Left lung (tissue), 10 donors: ENCODE results near the gene CACNA1C. TPM values are rescaled to one million over a fixed set of nuclear protein-coding genes. Genes with fewer than 3 reads are reported as not detected.

ENCODE experiments used
- ATAC-seq: fragments of 200-7000 bp; cut with Tn5 transposase; one replicate; pipeline ENCODE4 v1.9.1; 2020; ENCODE audit warnings: moderate library complexity
- DNase-seq, 4 donors: peaks; one replicate each; pipeline ENCODE4 v3.0.0-alpha.2; 2013 to 2020
- H3K27ac ChIP-seq, 2 donors: fragments of 200-600 bp; sonication (generic) in 1 of 2; one replicate each; pipeline versions ENCODE4 v1.5.0 to v1.8.0; 2020 to 2021
- H3K27me3 ChIP-seq, 2 donors: fragments of 200-600 bp; sonication (generic) in 1 of 2; one replicate each; pipeline versions ENCODE4 v1.5.0 to v1.8.0; 2020 to 2021
- H3K36me3 ChIP-seq, 2 donors: fragments of 200-600 bp; sonication (generic) in 1 of 2; one replicate each; pipeline versions ENCODE4 v1.5.0 to v1.8.0; 2020 to 2021
- H3K4me1 ChIP-seq, 2 donors: fragments of 200-600 bp; one replicate each; pipeline ENCODE4 v1.8.0; 2021
- H3K4me3 ChIP-seq, 2 donors: fragments of 200-600 bp; sonication (generic) in 1 of 2; one replicate each; pipeline versions ENCODE4 v1.5.0 to v1.8.0; 2020 to 2021; ENCODE audit warnings: mild to moderate bottlenecking in 1 of 2
- H3K9me3 ChIP-seq, 2 donors: fragments of 200-600 bp; sonication (generic) in 1 of 2; one replicate each; pipeline versions ENCODE4 v1.5.0 to v1.8.0; 2020 to 2021
- CTCF ChIP-seq, 2 donors: fragments of 200-600 bp; sonication (generic) in 1 of 2; IDR thresholded peaks; one replicate each; pipeline versions ENCODE4 v1.5.0 to v1.8.0; 2021; ENCODE audit warnings: antibody characterized with exemption in 2 of 2
- intact Hi-C, 2 donors: fragments of 100-400 bp; cut with DNase I; formaldehyde crosslinking; loops; one replicate each; pipeline versions ENCODE4 v1.11.2 to v1.14.2; 2022
- polyA plus RNA-seq, 6 donors: library from polyadenylated mRNA; unstranded; fragments of 120-200 nt; gene quantifications; one replicate each; pipeline ENCODE4 v1.2.1, GENCODE V29; 2013; ENCODE audit not compliant: insufficient read length in 6 of 6
- total RNA-seq, 2 donors: library from RNA; stranded (reverse); fragmentation: NEBNext Ultra II Directional; extraction: Animal tissue kit (Norgen Biotek cat#: 25700); gene quantifications; one replicate each; pipeline ENCODE4 v1.2.1, GENCODE V29; 2021
- donor health status: DM: no; HTN: yes; CAD: no.
- donor health status: DM: no; HTN: no; CAD: no.

The CACNA1C gene
- total and polyA plus RNA-seq, 8 donors: 11.9 to 21.9 (median 14.2) TPM

- Histone ChIP-seq H3K27ac (no peak overlapping the region), H3K9me3 (peaks cover 0 to 1% of the 10 kb centered on the region in 2 donors), H3K4me1 (peaks cover 5 to 23% of the 10 kb centered on the region in 2 donors), H3K4me3 (no peak overlapping the region), H3K36me3 (no peaks in the 10 kb centered on the region), H3K27me3 (no peaks in the 10 kb centered on the region)
- DNase-seq (no peak), ATAC-seq (no peak)
- intact Hi-C loops: no loop called here
- TF ChIP-seq CTCF (IDR thresholded peaks at IDR 0.05): no peak
Measured at GRCh38 chr12:2256453-2256852, 203.7 kb downstream of the CACNA1C start.

GRCh38 chr12:2256915-2257314, 204.1 kb downstream of the CACNA1C start:
- ATAC-seq (no peak), DNase-seq (no peak)
- peaks cover 0 to 1% of the 10 kb centered on the region in 2 donors for H3K9me3 ChIP-seq
- intact Hi-C loops: no loop called here
- no peak overlapping the region for H3K4me3 ChIP-seq
- no peak for TF ChIP-seq CTCF (IDR thresholded peaks at IDR 0.05)
- no peak overlapping the region for H3K27ac ChIP-seq
- H3K4me1 ChIP-seq: peaks cover 5 to 23% of the 10 kb centered on the region in 2 donors
- H3K27me3 ChIP-seq: no peaks in the 10 kb centered on the region
- no peaks in the 10 kb centered on the region for H3K36me3 ChIP-seq

GRCh38 chr12:2258025-2258424, 205.2 kb downstream of the CACNA1C start:
- no peaks in the 10 kb centered on the region for H3K27me3 ChIP-seq
- peaks cover 0 to 1% of the 10 kb centered on the region in 2 donors for H3K9me3 ChIP-seq
- ATAC-seq (no peak), DNase-seq (no peak)
- TF ChIP-seq CTCF (IDR thresholded peaks at IDR 0.05): no peak
- H3K36me3 ChIP-seq: no peaks in the 10 kb centered on the region
- peaks cover 5 to 23% of the 10 kb centered on the region in 2 donors for H3K4me1 ChIP-seq
- intact Hi-C loops: no loop called here
- no peak overlapping the region for H3K4me3 ChIP-seq
- H3K27ac ChIP-seq: no peak overlapping the region

- intact Hi-C loops: no loop called here
Measured at GRCh38 chr12:2259369-2259768, 206.6 kb downstream of the CACNA1C start.

GRCh38 chr12:2260441-2260840, 207.7 kb downstream of the CACNA1C start:
- H3K36me3 ChIP-seq: no peaks in the 10 kb centered on the region
- peaks cover 14 to 23% of the 10 kb centered on the region in 2 donors for H3K4me1 ChIP-seq
- intact Hi-C loops: no loop called here
- no peak for DNase-seq
- no peak for TF ChIP-seq CTCF (IDR thresholded peaks at IDR 0.05)
- H3K27me3 ChIP-seq: no peaks in the 10 kb centered on the region
- H3K9me3 ChIP-seq: peaks cover 0 to 1% of the 10 kb centered on the region in 2 donors
- H3K4me3 ChIP-seq: no peak overlapping the region
- ATAC-seq: no peak
- H3K27ac ChIP-seq: no peak overlapping the region

More at GRCh38 chr12:2259369-2259768, 206.6 kb downstream of the CACNA1C start:
- ATAC-seq: peak; percentile 46
- Histone ChIP-seq H3K27ac (no peak overlapping the region), H3K4me1 (peaks cover 9 to 23% of the 10 kb centered on the region in 2 donors), H3K36me3 (no peaks in the 10 kb centered on the region), H3K4me3 (no peak overlapping the region), H3K9me3 (peaks cover 0 to 1% of the 10 kb centered on the region in 2 donors), H3K27me3 (no peaks in the 10 kb centered on the region)
- DNase-seq: peak in 1 of 4 donors; percentile 48
- no peak for TF ChIP-seq CTCF (IDR thresholded peaks at IDR 0.05)
